ENCODE data around the gene NHLH1. TPM values are rescaled to one million over a fixed set of nuclear protein-coding genes. Genes with fewer than 3 reads are reported as not detected.

Gene NHLH1
- total RNA-seq, 1 experiment from 2014 or later: 0.48 TPM

GRCh38 chr1:160421881-160422280 lies 55.0 kb downstream of the NHLH1 start:
- H3K9me2 ChIP-seq (replicated peaks; ENCODE audit: insufficient read depth, low read length): no peaks in the 10 kb centered on the region
- H3K27ac ChIP-seq (ENCODE audit: low read length): no peak overlapping the region
- H3K4me1 ChIP-seq (ENCODE audit: low read length): no peaks in the 10 kb centered on the region
- no peaks in the 10 kb centered on the region for H4K20me1 ChIP-seq (ENCODE audit: insufficient read depth, low read depth, low read length)
- no peak overlapping the region for H3K4me2 ChIP-seq (ENCODE audit: low read depth, low read length, poor library complexity, severe bottlenecking)
- H3K4me3 ChIP-seq (ENCODE audit: low read length): no peak overlapping the region
- DNase-seq: no peak
- H3K9ac ChIP-seq (ENCODE audit: low read length): no peak overlapping the region
- no peak overlapping the region for H2AFZ ChIP-seq (ENCODE audit: low read length)
- no peaks in the 10 kb centered on the region for H3K36me3 ChIP-seq (ENCODE audit: insufficient read depth, low read length)
- no peaks in the 10 kb centered on the region for H3K79me2 ChIP-seq (ENCODE audit: low read length)
- H3K27me3 ChIP-seq (ENCODE audit: low read length): no peaks in the 10 kb centered on the region
- no peaks in the 10 kb centered on the region for H3K9me3 ChIP-seq (ENCODE audit: low read length)

Small RNA genes lying within 50 kb of the gene (small RNA-seq; reads per million reads assigned to genes)
- gene RF00019: not detected
- gene RNU4-42P: 1.5 reads per million, percentile 43 among the genes with 10 or more reads in this experiment

Other genes with a start within 250 kb of the NHLH1 start
- not detected in 2 replicates for gene ATP1A4, start 215.5 kb upstream of the NHLH1 start, total RNA-seq (2014; rRNA removed; shearing (Covaris generic); ENCODE audit: low replicate concordance)
- gene CASQ1, start 176.5 kb upstream of the NHLH1 start, total RNA-seq (2014; rRNA removed; shearing (Covaris generic); ENCODE audit: low replicate concordance): not detected in 2 replicates
- 40.1 and 69.1 TPM in 2 replicates for gene PEA15, start 161.7 kb upstream of the NHLH1 start, total RNA-seq (2014; rRNA removed; shearing (Covaris generic); ENCODE audit: low replicate concordance)
- 89.7 and 132 TPM in 2 replicates for gene DCAF8, start 104.5 kb upstream of the NHLH1 start, total RNA-seq (2014; rRNA removed; shearing (Covaris generic); ENCODE audit: low replicate concordance)
- gene PEX19, start 81.9 kb upstream of the NHLH1 start, total RNA-seq (2014; rRNA removed; shearing (Covaris generic); ENCODE audit: low replicate concordance): 27.1 and 29.3 TPM in 2 replicates
- 107 TPM in 2 replicates for gene COPA, start 23.8 kb upstream of the NHLH1 start, total RNA-seq (2014; rRNA removed; shearing (Covaris generic); ENCODE audit: low replicate concordance)
- 76.9 and 79.9 TPM in 2 replicates for gene NCSTN, start 23.7 kb upstream of the NHLH1 start, total RNA-seq (2014; rRNA removed; shearing (Covaris generic); ENCODE audit: low replicate concordance)
- gene VANGL2, start 33.5 kb downstream of the NHLH1 start, total RNA-seq (2014; rRNA removed; shearing (Covaris generic); ENCODE audit: low replicate concordance): 0.07 TPM in 1 of 2 replicates, not detected in the other
- gene SLAMF6, start 156.2 kb downstream of the NHLH1 start, total RNA-seq (2014; rRNA removed; shearing (Covaris generic); ENCODE audit: low replicate concordance): 19.3 and 66.0 TPM in 2 replicates
- 14.4 and 29.4 TPM in 2 replicates for gene CD84, start 212.4 kb downstream of the NHLH1 start, total RNA-seq (2014; rRNA removed; shearing (Covaris generic); ENCODE audit: low replicate concordance)